MM.1S (cell line): Measurements from ENCODE around the gene CACNA1D.

Source experiments
- EZH2phosphoT487 ChIP-seq: fragments of 300-600 bp; sonication (generic); IDR thresholded peaks from 2 replicates; pipeline ENCODE4 v1.6.1; 2018; ENCODE audit warnings: antibody characterized with exemption, low read length
- TF ChIP-seq, protein P1 (sequence below): fragments of 300-600 bp; sonication (generic); IDR thresholded peaks from 2 replicates; pipeline ENCODE4 v1.5.1; 2016; ENCODE audit warnings: antibody characterized with exemption, low read length, mixed read lengths

DNA sequence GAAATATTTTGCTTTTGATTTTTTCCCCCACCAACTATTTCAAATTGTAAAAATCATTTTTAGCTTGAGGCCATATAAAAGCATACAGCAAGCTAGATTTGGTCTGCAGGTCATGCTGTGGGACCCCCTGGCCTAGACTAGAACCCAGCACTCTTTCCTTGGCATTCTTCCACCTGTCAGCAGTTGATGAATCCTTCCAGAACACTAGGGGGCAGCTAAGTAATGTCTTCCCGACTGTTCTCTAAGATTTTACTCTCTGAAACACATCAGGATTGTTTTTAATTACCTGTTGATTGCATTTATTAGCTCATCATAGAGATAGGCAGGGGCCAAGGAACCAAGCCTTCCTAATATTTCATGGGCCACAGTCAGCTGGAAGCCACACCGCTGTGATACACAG lies 174.5 kb downstream of the CACNA1D start:
- TF ChIP-seq, protein P1, sequence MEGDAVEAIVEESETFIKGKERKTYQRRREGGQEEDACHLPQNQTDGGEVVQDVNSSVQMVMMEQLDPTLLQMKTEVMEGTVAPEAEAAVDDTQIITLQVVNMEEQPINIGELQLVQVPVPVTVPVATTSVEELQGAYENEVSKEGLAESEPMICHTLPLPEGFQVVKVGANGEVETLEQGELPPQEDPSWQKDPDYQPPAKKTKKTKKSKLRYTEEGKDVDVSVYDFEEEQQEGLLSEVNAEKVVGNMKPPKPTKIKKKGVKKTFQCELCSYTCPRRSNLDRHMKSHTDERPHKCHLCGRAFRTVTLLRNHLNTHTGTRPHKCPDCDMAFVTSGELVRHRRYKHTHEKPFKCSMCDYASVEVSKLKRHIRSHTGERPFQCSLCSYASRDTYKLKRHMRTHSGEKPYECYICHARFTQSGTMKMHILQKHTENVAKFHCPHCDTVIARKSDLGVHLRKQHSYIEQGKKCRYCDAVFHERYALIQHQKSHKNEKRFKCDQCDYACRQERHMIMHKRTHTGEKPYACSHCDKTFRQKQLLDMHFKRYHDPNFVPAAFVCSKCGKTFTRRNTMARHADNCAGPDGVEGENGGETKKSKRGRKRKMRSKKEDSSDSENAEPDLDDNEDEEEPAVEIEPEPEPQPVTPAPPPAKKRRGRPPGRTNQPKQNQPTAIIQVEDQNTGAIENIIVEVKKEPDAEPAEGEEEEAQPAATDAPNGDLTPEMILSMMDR, result peak; percentile 55
- no peak for TF ChIP-seq EZH2phosphoT487
